ENCODE results near the gene DBT. TPM values are rescaled to one million over a fixed set of nuclear protein-coding genes. Genes with fewer than 3 reads are reported as not detected.

DBT gene
- total RNA-seq, 1 donor from 2014 or later: 2.3 TPM

DNA sequence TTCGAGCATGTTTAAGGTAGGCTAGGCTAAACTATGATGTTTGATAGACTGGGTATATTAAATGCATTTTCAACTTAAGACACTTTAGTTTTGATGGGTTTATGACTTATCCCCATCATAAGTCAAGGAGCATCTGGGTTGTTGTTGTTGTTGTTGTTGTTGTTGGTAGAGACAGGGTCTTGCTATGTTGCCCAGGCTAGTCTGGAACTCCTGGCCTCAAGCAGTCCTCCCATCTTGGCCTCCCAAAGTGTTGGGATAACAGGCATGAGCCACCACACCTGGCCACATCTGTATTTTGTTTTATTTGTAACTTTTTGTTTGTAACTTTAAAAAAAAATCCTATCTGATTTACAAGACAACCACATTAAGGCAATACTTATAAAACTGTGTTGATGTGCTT, 17.5 kb downstream of the DBT start:
- Histone ChIP-seq H3K27ac (no peak overlapping the region), H3K36me3 (peaks cover 14 to 53% of the 10 kb centered on the region in 2 donors), H3K4me3 (no peak overlapping the region), H3K27me3 (no peaks in the 10 kb centered on the region), H3K9me3 (no peaks in the 10 kb centered on the region), H3K4me1 (no peaks in the 10 kb centered on the region)
- no peak for DNase-seq (ENCODE audit: low spot score in 2 of 2)
- intact Hi-C loops (cut with DNase I): no loop called here
- TF ChIP-seq, protein P1, sequence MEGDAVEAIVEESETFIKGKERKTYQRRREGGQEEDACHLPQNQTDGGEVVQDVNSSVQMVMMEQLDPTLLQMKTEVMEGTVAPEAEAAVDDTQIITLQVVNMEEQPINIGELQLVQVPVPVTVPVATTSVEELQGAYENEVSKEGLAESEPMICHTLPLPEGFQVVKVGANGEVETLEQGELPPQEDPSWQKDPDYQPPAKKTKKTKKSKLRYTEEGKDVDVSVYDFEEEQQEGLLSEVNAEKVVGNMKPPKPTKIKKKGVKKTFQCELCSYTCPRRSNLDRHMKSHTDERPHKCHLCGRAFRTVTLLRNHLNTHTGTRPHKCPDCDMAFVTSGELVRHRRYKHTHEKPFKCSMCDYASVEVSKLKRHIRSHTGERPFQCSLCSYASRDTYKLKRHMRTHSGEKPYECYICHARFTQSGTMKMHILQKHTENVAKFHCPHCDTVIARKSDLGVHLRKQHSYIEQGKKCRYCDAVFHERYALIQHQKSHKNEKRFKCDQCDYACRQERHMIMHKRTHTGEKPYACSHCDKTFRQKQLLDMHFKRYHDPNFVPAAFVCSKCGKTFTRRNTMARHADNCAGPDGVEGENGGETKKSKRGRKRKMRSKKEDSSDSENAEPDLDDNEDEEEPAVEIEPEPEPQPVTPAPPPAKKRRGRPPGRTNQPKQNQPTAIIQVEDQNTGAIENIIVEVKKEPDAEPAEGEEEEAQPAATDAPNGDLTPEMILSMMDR (IDR thresholded peaks at IDR 0.05): no peak

DNA sequence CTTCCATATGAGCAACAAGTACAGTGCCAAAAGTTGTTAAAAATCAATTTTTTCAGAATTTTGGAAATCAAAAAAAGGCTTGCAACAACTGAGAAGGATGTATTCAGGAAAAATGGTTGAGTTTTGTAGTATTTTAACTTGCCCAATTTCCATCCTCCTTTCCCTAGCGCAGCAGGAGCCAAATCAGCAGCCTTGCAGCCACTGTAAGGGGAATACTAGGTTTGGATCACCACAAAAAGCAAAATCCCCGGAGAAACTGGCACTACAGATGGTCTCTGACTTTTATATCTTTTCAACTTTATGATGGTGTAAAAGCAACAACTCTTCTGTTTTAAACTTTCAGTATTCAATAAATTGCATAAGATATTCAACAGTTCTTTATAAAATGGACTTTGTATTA, 17.9 kb downstream of the DBT start:
- DNase-seq (ENCODE audit: low spot score in 2 of 2): no peak
- Histone ChIP-seq H3K9me3 (no peaks in the 10 kb centered on the region), H3K4me1 (no peaks in the 10 kb centered on the region), H3K36me3 (peaks cover 14 to 51% of the 10 kb centered on the region in 2 donors), H3K27ac (no peak overlapping the region), H3K27me3 (no peaks in the 10 kb centered on the region), H3K4me3 (no peak overlapping the region)
- intact Hi-C loops (cut with DNase I): no loop called here
- TF ChIP-seq, protein P1 (IDR thresholded peaks at IDR 0.05): no peak

DNA sequence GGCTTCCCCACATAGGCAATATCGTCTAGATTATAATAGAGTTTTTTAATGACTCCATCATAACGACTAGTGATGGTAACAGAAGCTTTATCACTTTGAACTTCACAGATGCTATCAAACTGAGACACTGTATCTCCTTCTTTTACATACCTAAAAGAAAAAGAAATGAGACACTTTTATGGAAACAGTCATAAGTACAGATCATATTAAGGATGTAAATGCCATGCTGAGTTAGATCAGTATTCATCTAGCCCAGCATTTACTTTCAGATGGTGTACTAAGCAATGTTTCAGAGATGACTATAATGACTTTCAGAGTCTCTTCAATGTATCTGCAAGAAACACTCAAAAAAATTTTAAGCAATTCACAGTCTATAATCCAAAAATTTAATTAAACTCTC, 18.9 kb downstream of the DBT start:
- intact Hi-C loops (cut with DNase I): no loop called here
- no peak overlapping the region for H3K27ac ChIP-seq
- no peaks in the 10 kb centered on the region for H3K9me3 ChIP-seq
- peaks cover 14 to 48% of the 10 kb centered on the region in 2 donors for H3K36me3 ChIP-seq
- TF ChIP-seq, protein P1 (IDR thresholded peaks at IDR 0.05): no peak
- no peaks in the 10 kb centered on the region for H3K27me3 ChIP-seq
- no peak overlapping the region for H3K4me3 ChIP-seq
- DNase-seq (ENCODE audit: low spot score in 2 of 2): no peak
- H3K4me1 ChIP-seq: no peaks in the 10 kb centered on the region

DNA sequence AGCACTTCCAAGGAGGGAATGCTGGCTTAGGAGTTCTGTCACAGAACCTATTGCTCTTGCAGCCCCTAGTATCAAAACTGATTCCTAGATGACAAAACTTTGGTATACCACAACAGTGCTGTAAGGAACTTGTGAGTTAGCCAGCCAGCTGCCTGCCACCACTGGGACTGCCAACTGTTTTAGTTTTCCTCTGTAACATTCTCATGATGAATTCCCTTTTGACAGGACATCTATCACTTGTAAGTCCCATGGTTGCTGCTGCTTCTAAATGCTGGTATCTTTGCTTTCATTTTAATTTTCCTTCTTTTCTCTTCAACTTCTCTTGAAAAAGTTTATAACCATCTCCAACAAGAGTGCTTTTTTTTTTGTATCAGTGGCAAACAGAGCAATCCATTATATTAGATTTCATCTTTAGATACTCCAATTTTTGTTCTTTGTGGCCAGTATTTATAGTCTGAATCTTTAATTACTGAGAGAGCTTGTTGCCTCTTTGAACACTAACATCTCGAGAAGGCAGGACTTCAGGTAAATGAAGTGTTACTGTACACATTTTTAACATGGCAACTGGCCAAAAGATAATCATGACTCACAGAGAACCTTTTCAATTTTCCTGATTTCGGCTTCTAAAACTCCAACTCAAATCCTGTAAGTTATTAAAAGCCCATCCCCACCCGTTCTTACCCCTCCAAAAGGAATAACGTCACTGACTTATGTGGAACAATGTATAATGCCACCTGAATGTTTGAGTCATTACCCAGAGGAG, 19.8 kb downstream of the DBT start:
- H3K4me1 ChIP-seq: no peaks in the 10 kb centered on the region
- no peak overlapping the region for H3K27ac ChIP-seq
- no peak overlapping the region for H3K4me3 ChIP-seq
- H3K27me3 ChIP-seq: no peaks in the 10 kb centered on the region
- H3K9me3 ChIP-seq: no peaks in the 10 kb centered on the region
- TF ChIP-seq, protein P1 (IDR thresholded peaks at IDR 0.05): no peak
- intact Hi-C loops (cut with DNase I): no loop called here
- DNase-seq (ENCODE audit: low spot score in 2 of 2): no peak
- peaks cover 14 to 47% of the 10 kb centered on the region in 2 donors for H3K36me3 ChIP-seq

DNA sequence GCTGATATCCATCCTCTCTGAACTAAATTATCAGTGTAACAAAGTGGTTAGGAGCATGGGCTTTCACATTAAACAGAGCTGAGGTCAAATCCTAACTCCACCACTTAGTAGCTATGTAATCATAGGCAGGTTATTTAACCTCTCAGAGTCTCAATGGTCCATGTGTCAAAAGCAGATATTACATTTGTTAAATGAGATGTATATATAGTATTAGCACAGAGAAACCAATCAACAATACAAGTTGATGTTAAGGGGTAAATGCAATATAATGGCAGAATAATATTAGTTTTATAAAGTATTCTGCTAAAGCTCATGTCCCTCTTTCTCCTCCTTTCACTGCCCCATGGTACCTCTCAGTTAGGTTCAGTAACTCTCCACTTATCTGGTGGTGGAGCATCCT, 27.2 kb downstream of the DBT start:
- no peaks in the 10 kb centered on the region for H3K9me3 ChIP-seq
- H3K36me3 ChIP-seq: peaks cover 5 to 12% of the 10 kb centered on the region in 2 donors
- H3K27ac ChIP-seq: no peak overlapping the region
- DNase-seq (ENCODE audit: low spot score in 2 of 2): no peak
- TF ChIP-seq, protein P1 (IDR thresholded peaks at IDR 0.05): no peak
- intact Hi-C loops (cut with DNase I): no loop called here
- H3K4me1 ChIP-seq: no peaks in the 10 kb centered on the region
- H3K27me3 ChIP-seq: no peaks in the 10 kb centered on the region
- no peak overlapping the region for H3K4me3 ChIP-seq
